ENCODE measurements around the gene MUC6.

MUC6 gene

GRCh38 chr11:1036303-1036923 is at the start of gene MUC6:
MUC6 (minus strand) TSS chr11:1036718; CDS start chr11:1036655, 63 bp downstream.
- DNase-seq (ENCODE audit: low spot score) = no peak

DNA sequence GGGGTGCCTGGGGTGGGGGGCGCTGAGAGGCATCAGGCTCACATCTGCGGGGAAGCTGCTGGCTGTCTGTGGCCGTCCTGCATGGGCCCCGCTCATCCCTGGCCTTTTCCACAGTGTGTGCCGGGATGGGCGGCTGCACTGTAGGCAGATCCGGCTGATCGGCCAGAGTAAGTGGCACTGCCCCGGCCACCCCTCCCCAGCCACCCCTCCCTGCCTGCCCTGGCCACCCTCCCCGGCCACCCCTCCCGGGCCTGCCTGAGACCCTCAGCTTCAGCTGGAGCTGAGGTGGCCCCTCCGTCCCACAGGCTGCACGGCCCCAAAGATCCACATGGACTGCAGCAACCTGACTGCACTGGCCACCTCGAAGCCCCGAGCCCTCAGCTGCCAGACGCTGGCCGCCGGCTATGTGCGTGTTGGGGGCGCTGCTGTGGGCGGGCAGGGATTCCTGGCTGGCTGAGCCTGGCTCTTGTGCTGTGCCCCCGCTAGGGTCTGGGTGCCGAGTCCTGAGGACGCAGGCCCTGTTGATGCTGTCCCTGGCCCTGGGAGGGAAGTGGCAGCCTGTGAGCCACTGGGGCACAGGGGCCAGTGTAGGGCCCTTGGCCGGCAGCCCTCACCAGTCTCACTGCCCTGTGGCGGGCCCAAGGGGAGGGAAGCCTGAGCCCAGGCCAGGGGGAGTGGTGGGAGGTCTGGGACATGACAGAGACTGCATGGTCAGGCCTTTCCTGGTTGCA is 49.1 kb upstream of the MUC6 start:
- no peak for DNase-seq (ENCODE audit: low spot score)

- DNase-seq (ENCODE audit: low spot score) = no peak
Observed at GRCh38 chr11:1084561-1085439, 48.3 kb upstream of the MUC6 start.

DNA sequence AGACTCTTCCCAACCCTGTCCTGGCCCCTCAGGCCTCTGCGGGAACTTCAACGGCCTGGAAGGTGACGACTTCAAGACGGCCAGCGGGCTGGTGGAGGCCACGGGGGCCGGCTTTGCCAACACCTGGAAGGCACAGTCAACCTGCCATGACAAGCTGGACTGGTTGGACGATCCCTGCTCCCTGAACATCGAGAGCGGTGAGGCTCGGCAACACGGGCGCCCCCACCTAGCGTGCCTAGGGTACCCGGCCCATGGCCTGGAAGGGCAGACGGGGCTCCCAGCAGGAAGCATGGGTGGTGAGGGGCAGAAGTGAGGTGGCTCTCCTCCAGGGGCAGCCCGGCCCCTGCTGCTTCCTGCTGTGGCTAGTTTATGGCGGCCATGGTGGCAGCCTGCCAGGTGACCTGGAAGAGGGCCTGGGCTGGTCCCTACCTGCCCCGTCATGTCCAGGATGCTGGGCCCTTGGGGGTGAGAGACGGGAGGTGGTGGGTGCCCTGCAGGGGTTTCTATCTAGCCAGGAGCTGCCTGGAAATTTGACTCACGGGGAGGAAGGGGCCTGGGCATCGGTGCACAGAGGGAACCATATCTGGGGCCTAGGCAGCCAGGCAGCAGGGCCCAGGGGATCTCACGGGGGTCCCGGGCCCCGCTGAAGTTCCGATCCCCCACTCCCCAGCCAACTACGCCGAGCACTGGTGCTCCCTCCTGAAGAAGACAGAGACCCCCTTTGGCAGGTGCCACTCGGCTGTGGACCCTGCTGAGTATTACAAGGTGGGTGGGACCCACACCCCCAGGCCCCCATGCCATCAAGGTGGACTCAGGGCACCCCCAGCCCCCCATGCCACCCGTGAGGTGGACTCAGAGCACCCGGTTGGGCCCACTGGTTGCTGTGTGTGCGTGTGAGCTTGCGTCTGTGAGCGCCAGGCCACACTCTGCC is 47.4 kb upstream of the MUC6 start:
- no peak for DNase-seq (ENCODE audit: low spot score)

DNA sequence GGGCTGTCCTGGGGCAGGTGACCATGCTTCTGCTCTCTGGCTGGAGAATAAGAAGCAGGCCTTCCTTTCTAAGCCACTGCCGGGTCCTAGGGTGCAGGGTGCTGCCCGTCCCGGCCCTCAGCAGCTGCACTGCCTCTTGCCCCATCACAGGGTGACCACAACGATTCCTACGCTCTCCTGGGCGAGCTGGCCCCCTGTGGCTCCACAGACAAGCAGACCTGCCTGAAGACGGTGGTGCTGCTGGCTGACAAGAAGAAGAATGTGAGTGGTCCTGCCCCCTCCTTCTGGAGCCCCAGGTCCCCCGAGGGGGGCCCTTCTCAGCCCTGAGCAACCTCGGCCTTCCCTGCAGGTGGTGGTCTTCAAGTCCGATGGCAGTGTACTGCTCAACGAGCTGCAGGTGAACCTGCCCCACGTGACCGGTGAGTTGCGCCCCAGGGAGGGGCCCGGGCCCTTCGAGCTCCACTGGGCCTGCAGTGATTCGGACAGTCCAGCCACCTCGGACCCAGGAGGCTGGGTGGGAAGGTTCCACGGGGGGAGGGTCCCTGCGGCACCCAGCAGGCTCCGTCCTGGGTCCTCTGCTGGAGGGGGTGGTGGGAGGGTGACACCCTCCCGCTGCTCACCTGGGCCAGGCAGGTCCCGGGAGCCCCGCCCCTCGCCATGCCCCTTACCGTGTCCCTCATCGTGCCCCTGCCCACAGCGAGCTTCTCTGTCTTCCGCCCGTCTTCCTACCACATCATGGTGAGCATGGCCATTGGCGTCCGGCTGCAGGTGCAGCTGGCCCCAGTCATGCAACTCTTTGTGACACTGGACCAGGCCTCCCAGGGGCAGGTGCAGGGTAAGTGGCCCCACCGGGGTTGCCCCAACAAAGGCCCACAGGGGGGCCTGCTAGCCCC is 46.5 kb upstream of the MUC6 start:
- no peak for DNase-seq (ENCODE audit: low spot score)

DNA sequence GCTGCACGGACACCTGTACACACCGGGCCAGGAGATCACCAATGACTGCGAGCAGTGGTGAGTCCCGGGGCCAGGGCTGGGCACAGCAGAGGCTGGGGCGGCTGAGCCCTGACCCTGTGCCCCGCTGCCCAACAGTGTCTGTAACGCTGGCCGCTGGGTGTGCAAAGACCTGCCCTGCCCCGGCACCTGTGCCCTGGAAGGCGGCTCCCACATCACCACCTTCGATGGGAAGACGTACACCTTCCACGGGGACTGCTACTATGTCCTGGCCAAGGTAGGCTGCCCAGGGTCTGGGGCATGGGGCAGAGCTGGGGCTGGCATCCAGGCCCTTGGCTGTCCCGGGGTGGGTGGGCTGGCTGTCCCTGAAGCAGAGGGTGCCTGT is 45.8 kb upstream of the MUC6 start:
- DNase-seq (ENCODE audit: low spot score) = no peak

- DNase-seq (ENCODE audit: low spot score) = no peak
Observed at GRCh38 chr11:1081601-1082311, 45.2 kb upstream of the MUC6 start.

DNA sequence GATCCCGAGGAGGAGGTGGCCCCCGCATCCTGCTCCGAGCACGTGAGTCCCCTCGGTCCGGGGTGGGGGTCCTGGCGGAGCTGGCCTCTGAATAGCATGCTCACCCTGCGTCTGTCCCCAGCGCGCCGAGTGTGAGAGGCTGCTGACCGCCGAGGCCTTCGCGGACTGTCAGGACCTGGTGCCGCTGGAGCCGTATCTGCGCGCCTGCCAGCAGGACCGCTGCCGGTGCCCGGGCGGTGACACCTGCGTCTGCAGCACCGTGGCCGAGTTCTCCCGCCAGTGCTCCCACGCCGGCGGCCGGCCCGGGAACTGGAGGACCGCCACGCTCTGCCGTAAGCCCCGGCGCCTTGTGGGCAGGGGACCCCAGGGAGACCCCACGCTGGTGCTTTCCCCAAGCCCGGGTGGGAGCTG is 41.7 kb upstream of the MUC6 start:
- DNase-seq (ENCODE audit: low spot score) = no peak

- no peak for DNase-seq (ENCODE audit: low spot score)
Observed at GRCh38 chr11:1077417-1078119, 41.0 kb upstream of the MUC6 start.

DNA sequence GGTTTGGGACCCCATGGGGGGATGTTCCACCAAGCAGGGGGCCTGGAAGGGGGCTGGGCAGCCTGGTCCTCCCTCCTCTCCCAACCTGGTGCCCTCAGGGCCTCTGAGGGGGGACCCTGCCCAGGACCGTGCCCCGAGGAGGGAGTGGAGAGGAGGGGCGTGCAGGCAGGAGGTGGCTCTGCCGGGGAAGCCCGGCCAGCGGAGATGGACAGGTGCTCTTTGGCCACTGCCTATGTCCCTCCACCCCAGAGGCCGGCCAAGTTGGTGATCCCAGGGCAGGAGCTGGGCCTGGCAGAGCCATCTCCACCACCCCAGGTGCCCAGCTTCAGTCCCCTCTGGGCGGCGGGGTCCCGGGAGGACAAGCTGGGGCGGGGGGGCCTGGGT is 40.5 kb upstream of the MUC6 start:
- DNase-seq (ENCODE audit: low spot score) = no peak

GRCh38 chr11:1076061-1076665 is 39.6 kb upstream of the MUC6 start:
- DNase-seq (ENCODE audit: low spot score) = no peak

DNA sequence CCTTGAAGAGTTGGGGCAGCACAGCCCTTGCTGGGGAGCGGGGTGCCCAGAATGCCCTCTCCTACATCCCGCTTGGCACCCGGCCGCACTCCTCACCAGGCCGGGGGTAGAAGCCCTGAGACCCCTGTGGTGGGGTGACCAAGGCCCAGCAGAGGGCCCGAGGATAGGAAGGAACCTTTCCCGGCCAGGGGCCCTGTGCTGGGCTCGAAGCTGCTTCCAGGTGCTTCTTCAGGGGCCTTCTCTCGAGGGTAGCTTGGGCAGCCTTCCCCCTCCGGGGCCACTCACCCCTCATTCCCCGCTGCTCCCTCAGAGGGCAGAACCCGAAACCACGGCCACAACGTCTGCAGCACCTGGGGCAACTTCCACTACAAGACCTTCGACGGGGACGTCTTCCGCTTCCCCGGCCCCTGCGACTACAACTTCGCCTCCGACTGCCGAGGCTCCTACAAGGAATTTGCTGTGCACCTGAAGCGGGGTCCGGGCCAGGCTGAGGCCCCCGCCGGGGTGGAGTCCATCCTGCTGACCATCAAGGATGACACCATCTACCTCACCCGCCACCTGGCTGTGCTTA is 38.9 kb upstream of the MUC6 start:
- no peak for DNase-seq (ENCODE audit: low spot score)

GRCh38 chr11:1074244-1075221 is 38.0 kb upstream of the MUC6 start, which contains the start of gene MUC2:
MUC2 (plus strand) TSS chr11:1074874.
- DNase-seq (ENCODE audit: low spot score) = no peak

DNA sequence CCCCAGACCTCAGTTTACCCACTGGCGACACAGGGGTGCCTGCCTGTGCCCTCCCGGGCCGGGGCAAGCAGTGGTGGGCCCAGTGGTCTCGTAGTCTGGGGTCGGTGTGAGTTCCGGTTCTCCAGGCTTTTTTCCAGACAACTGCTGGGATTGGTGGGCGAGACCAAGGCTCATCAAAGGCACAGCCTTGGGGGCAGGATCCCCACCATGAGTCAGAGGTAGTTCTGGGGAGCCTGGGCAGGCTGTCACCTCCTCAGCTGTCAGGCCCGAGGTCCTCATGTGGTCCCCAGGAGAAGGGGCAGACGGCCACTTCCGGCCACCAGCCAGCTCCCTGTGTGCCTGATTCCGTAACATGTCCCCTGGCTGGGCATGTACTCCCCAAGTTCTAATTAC is 37.3 kb upstream of the MUC6 start:
- DNase-seq (ENCODE audit: low spot score) = no peak

GRCh38 chr11:1073261-1073724 is 36.8 kb upstream of the MUC6 start:
- DNase-seq (ENCODE audit: low spot score) = no peak

- no peak for DNase-seq (ENCODE audit: low spot score)
Observed at GRCh38 chr11:1072821-1073231, 36.3 kb upstream of the MUC6 start.

- no peak for DNase-seq (ENCODE audit: low spot score)
Observed at GRCh38 chr11:1072116-1072820, 35.8 kb upstream of the MUC6 start.
